Caki2 (cell line): Measurements from ENCODE around the gene IL4R. TPM values are rescaled to one million over a fixed set of nuclear protein-coding genes. Genes with fewer than 3 reads are reported as not detected.
A peak's percentile ranks its signal among the peaks of the same experiment; 100 is the strongest.
"Not testable (repeated sequence)": the region's sequence is repeated elsewhere in the genome, so short reads cannot be mapped to it uniquely, and the experiment has no call there.

Source experiments
- DNase-seq: peaks from one replicate; pipeline ENCODE4 v3.0.0-alpha.2; 2015; ENCODE audit warnings: low read depth
- in situ Hi-C: cut with HindIII; loops from 2 replicates; pipeline ENCODE4 v1.10.0; 2016; ENCODE audit warnings: low sequenced_read_pairs, low pct_unique_long_range_greater_than_20kb, mixed read lengths
- total RNA-seq: library from RNA; depleted of rRNA; stranded (reverse); fragments of >200 nt; shearing (Covaris generic); gene quantifications from 2 replicates; pipeline ENCODE4 v1.2.3, GENCODE V29; 2014; ENCODE audit warnings: low replicate concordance; rRNA removed

IL4R gene
- total RNA-seq, 1 experiment from 2014 or later, result 14.9 TPM

DNA sequence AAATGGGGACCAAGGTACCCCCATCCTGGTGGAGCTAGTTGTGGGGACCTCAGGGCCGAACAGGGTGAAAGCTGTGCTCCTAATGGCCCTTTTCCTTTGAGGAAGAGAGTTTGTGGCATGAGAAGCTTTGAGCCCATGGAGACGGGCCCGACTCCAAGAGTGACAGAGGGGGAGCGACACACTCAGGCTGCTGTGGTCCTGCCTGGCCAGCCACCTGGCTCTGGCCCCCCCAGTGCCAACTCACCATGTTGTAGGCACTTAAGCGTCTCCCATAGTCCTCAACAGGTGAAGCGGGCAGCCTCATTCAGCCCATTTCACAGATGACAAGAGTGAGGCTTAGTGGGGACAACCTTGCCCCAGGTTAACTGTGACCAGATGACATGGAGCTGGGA lies 89.8 kb downstream of the IL4R start:
- in situ Hi-C loops, result no loop called here
- no peak for DNase-seq

DNA sequence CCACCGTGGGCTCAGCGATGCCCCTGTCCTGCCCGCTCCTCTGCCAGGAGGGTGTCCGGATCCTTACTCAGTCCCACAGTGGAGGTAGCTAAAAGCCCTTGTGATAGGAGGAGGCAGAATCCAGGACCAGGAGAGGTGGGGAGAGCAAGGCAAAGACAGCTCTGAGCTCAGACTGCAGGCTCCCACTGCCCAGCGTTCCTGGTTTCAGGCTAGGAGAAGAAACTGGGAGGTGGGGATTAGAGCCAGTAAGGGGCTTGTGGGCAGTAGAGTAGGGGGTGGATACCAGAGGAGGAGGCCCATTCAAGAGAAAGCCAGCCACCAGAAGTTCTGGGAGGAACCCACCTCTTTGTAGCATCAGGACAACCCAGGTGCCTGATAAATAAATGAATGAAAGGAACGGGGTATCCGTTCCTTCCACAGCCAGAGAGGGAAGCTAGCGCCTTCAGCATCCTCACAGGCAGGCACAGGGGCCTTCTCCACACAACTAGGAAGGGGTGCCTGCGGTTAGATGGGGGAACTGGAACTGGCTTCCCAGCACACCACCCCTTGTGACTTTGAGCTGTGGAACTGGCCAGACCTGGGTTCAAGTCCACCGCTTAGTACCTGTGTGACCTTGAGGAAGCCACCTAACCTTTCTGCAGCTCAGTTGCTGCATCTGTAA lies 90.5 kb downstream of the IL4R start:
- in situ Hi-C loops, result no loop called here
- no peak for DNase-seq

DNA sequence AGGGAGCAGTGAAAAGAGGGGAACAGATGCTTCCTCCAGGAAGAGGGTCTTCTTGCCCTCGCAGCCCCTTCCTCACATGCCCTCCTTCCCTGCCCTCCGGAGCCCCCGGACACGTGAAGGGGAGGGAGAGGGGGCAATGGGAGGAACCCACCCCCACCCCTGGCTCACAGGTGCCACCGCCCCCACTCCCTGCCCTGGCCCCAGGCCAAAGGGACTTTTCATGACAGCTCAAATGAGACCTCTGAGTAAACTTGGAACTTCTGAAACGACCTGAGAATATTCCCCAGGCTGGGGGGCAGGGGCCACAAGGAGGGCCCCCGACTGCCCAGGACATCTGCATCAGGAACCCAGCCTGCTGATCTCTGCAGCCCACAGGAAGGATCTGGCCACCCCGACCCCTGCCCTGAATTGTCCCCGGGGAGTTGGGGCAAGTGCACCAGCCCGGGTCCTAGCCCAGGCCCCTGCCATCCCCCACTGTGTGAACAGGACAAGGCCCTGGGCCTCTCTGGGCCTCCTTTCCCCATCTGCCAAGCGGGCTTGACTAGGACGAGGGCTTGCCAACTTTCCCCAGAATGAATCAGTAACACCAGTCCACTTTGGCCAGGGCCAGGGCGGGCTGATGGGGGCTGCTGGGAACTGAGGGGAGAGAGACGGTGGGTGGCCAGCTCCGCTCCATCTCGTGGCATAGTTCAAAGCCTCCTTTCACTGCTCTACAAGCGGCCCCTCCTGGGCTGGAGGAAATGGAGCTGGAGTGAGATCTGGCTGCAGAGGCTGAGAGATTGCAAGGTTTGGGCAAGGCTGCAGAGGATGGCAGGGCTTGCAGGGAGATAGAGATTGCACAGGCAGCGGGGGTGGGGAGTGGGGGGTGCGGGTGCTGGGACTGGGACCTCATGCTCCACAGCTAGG lies 92.0 kb downstream of the IL4R start:
- no peak for DNase-seq
- in situ Hi-C loops, result no loop called here

DNA sequence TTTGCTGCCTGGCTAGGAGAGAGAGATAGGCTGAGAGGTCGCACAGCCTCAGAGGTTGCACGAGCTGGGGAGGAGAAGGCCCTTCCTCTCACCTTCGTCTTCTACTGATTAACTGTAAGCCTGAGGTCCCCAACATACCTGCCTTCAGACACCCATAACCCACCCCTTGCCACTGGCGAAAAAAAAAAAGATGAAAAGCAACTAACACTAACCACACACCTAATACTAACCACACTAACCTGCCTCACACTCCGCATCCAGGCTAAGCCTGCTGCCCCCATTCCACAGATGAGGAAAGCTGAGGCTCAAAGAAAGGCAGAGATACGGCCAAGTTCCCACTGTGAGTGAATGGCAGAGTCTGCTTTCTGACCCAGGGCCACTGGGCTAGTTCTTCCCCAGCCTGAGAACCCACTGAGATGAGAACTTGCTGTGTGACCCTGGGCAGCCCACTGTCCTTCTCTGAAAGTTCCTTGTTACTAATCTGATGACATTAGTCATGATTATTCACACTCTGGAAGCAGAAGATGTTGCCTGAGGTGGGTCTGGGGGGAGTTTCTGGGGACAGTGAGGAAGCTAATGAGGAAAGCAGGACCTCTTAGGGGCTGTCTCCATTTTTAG lies 92.8 kb downstream of the IL4R start:
- no peak for DNase-seq
- in situ Hi-C loops, result no loop called here

DNA sequence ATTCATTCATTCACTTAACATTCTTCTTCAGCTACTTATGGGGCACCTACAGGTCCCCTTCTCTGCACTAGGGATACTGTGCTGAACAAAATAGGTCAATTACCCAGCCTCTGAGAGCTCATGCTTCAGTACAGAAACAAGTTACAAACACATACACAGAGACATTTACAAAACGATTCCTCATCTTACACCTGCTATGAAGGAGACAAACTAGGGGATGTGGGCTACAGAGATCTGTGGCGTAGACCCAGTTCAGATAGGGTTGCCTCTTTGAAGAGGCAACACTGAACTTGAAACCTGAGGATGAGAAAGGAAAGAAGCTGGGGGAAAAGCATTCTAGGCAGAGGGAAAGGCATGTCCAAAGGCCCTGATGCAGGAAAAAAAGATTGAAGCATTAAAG lies 93.4 kb downstream of the IL4R start:
- in situ Hi-C loops, result no loop called here
- DNase-seq, result no peak

DNA sequence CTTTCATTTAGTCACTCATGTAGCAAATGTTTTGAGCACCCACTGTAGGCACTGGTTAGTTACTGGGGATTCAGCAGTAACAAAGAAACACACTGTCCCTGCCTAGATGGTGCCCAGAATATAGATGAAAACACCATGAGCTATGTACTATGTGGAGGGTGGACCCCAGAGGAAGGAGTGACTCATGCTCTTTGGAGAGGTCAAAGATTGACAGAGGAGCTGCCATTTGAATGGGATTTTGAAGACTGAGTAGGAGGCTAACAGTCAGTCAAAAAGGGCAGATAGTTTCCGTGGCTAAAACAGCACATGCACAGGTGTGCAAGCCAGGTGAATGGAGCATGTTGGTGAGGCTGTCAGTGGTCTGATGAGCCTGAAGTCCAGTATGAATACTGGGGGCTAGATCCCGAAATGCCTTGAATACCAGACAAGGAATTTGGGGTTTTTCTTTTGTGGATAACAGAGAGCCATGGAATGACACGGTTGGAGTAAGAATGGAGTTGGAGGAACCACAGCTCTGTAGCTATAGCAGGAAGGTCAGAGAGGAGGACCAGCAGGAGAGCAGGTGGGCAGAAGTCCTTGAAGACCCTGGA lies 94.3 kb downstream of the IL4R start:
- peak; percentile 35 for DNase-seq
- in situ Hi-C loops, result no loop called here

DNA sequence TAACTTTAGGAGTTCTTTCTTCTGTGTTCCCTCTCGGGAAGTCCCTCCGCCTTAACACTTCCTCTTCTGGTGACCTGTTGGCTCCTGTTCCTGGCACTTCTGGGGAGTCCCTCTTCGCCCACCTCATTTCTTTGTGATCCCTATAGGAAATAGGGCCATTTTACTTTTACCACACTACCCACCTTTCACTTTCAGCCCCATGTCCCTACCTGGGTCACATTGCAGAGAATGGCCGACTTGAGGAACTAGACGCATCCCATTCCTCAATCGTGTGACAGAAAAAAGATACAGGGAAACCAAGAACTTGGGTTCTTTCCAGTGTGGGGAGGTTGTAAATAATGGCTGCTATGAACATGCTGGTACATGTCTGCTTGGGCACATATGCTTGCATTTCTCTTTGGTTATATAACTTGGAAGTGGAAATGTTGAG lies 94.8 kb downstream of the IL4R start:
- no peak for DNase-seq
- in situ Hi-C loops, result no loop called here

DNA sequence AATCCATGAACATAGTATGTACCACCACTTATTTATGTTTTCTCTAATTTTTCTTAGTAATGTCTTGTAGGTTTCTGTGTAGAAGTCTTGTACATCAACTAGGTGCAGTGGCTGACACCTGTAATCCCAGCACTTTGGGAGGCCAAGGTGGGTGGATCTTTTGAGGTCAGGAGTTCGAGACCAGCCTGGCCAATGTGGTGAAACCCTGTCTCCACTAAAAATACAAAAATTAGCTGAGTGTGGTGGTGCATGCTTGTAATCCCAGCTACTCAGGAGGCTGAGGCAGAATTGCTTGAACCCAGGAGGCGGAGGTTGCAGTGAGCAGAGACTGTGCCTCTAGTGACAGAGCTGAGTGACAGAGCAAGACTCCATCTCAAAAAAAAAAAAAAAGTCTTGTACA lies 96.2 kb downstream of the IL4R start:
- DNase-seq, in situ Hi-C loops: not testable (repeated sequence)

DNA sequence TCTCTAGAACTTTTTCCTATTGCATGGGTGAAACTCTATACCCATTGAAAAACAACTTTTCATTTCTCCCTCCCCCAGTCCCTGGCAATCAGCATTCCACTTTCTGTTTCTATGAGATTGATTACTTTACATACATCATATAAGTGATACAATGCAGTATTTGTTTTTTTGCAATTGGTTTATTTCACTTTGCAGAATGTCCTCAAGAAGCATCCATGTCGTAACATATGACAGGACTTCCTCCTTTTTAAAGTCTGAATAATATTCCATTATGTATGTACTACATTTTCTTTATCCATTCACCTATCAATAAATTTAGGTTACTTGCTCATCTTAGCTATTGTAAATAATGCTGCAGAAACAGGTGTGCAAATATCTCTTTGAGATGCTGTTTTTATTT lies 97.0 kb downstream of the IL4R start:
- in situ Hi-C loops, result no loop called here
- no peak for DNase-seq

DNA sequence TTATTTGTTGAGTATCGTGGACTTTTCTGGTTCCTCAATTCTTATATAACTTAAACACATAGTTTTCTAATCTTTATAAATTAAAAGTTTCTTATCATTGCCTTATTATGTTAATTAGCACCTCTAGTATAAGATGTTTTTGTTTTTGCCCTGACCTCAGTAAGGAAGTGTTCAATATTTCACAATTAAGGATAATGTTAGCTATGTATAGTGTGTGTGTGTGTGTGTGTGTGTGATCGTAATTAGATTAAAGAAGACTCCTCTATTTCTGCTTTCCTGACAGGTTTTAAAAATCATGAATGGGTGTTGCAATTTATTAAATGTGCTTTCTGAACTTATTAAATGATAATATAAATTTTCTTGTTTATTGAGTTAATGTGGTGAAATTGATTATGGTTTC lies 100.2 kb downstream of the IL4R start:
- DNase-seq, result no peak
- in situ Hi-C loops, result no loop called here

Other genes starting within 250 kb of the IL4R start
- not detected in 2 replicates for gene C16orf82, start 247.0 kb upstream of the IL4R start, total RNA-seq
- 3.4 and 6.4 TPM in 2 replicates for gene KDM8, start 110.4 kb upstream of the IL4R start, total RNA-seq
- gene NSMCE1, start 45.2 kb upstream of the IL4R start, total RNA-seq, result 47.9 and 57.2 TPM in 2 replicates
- 0.55 and 1.4 TPM in 2 replicates for gene IL21R, start 88.2 kb downstream of the IL4R start, total RNA-seq
- gene GTF3C1, start 235.9 kb downstream of the IL4R start, total RNA-seq, result 65.3 and 68.2 TPM in 2 replicates
- gene KATNIP, start 236.2 kb downstream of the IL4R start, total RNA-seq, result 8.7 and 17.1 TPM in 2 replicates